Panc1 (cell line): ENCODE measurements around the gene SUPT6H. TPM values are rescaled to one million over a fixed set of nuclear protein-coding genes. Genes with fewer than 3 reads are reported as not detected.

ENCODE experiments used
- ATAC-seq: fragments of 200-7000 bp; cut with Tn5 transposase; 2 replicates; pipeline ENCODE4 v1.9.1; 2020; ENCODE audit warnings: mild to moderate bottlenecking, moderate library complexity
- BruUV-seq: library from RNA; stranded (reverse); fragments of 400-500 nt; replicated peaks from 2 replicates; lab custom pipeline; 2021; lab: Mats Ljungman, UMichigan
- CTCF ChIA-PET: fragments of 300-600 bp; sonication (Branson Sonifier 250); formaldehyde crosslinking; loops from one replicate; lab custom pipeline; 2022; ENCODE audit warnings: antibody characterized with exemption; lab: Charles Lee
- POLR2A ChIA-PET: fragments of 300-600 bp; sonication (Branson Sonifier 250); formaldehyde crosslinking; loops from one replicate; lab custom pipeline; 2022; ENCODE audit warnings: antibody characterized with exemption; lab: Charles Lee
- DNase-seq: peaks from one replicate; pipeline ENCODE4 v3.0.0-alpha.2; 2010; ENCODE audit warnings: low read depth, low spot score
- H3K27ac ChIP-seq: 2 replicates; pipeline ENCODE4 v1.5.1; 2011; ENCODE audit warnings: mild to moderate bottlenecking, low read length, inconsistent platforms
- H3K27me3 ChIP-seq: fragments of 200-500 bp; sonication (Bioruptor generic); 2 replicates; pipeline ENCODE4 v1.6.0; 2014; ENCODE audit warnings: low read length, inconsistent platforms; ENCODE audit not compliant: control insufficient read depth, insufficient read depth
- H3K36me3 ChIP-seq: fragments of 200-500 bp; sonication (Bioruptor generic); 2 replicates; pipeline ENCODE4 v1.5.1; 2014; ENCODE audit warnings: inconsistent platforms, mild to moderate bottlenecking, low read length, moderate library complexity; ENCODE audit not compliant: control insufficient read depth, insufficient read depth
- H3K4me1 ChIP-seq: 2 replicates; pipeline ENCODE4 v1.5.1; 2011; ENCODE audit warnings: inconsistent platforms, mild to moderate bottlenecking, low read length, moderate library complexity; ENCODE audit not compliant: control insufficient read depth, insufficient read depth
- H3K4me3 ChIP-seq, 2 experiments: 2 replicates each; pipeline ENCODE4 v1.5.1; 2011 to 2012; ENCODE audit warnings: low read depth in 2 of 2, low read length in 2 of 2, mild to moderate bottlenecking in 2 of 2, inconsistent platforms in 1 of 2, moderate library complexity in 1 of 2
- H3K9me3 ChIP-seq: fragments of 200-500 bp; sonication (Bioruptor generic); 2 replicates; pipeline ENCODE4 v1.5.1; 2014; ENCODE audit warnings: low read depth, mild to moderate bottlenecking, inconsistent platforms, low read length, moderate library complexity; ENCODE audit not compliant: control insufficient read depth, insufficient read depth
- POLR2AphosphoS5 ChIP-seq: IDR thresholded peaks from 2 replicates; pipeline ENCODE4 v1.6.1; 2012; ENCODE audit warnings: mild to moderate bottlenecking, low read depth, low read length, moderate library complexity
- SIN3A ChIP-seq: IDR thresholded peaks from 2 replicates; pipeline ENCODE4 v1.6.1; 2012; ENCODE audit warnings: low read depth, mild to moderate bottlenecking, low read length, moderate library complexity, borderline replicate concordance; ENCODE audit not compliant: insufficient read depth
- TCF7L2 ChIP-seq: IDR thresholded peaks from 2 replicates; pipeline ENCODE4 v1.6.1; 2011; ENCODE audit warnings: mild to moderate bottlenecking, low read depth, low read length, inconsistent platforms
- in situ Hi-C: cut with HindIII; loops from 2 replicates; pipeline ENCODE4 v1.10.0; 2016; ENCODE audit warnings: low sequenced_read_pairs, low pct_unique_long_range_greater_than_20kb
- intact Hi-C: fragments of 100-400 bp; cut with micrococcal nuclease; formaldehyde crosslinking; loops from one replicate; pipeline ENCODE4 v1.10.0; 2022; ENCODE audit not compliant: unreplicated experiment
- total RNA-seq: library from RNA; stranded (reverse); gene quantifications from one replicate; pipeline ENCODE4 v1.2.1, GENCODE V29; 2021; ENCODE audit not compliant: unreplicated experiment
- TF ChIP-seq, protein P1 (sequence below): fragments of 450-650 bp; IDR thresholded peaks from 2 replicates; pipeline ENCODE4 v1.5.1; 2017; ENCODE audit warnings: mild to moderate bottlenecking
- TF ChIP-seq, protein P2 (sequence below), 2 experiments: IDR thresholded peaks; 2 replicates each; pipeline ENCODE4 v1.6.1; 2011 to 2012; ENCODE audit warnings: low read depth in 2 of 2, control low read depth in 1 of 2, low read length in 1 of 2, mild to moderate bottlenecking in 1 of 2, moderate library complexity in 1 of 2; ENCODE audit not compliant: insufficient read depth in 1 of 2

Gene SUPT6H
- total RNA-seq, 1 experiment from 2014 or later: 108 TPM

DNA sequence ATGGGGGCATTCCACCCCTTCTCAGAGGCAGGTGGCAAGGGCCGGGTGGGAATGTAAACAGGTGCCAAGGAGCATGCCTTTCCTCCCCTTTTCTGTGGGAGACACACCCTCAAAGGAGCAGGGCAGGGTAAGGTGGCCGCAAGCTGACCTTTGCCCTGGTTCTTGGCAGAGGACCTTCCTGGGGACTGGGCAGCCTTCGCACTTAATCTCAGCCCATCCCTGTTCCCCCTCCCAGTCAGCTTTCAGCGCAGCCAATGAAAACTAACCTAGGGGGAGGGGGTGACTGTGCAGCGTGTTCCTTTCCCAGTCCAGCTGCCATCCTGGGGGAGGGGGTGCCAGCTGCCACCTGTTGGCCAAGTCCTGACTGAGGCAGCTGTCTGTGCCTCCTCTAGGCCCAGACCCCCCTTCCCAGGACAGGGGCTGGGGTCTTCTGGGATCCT lies 84.6 kb downstream of the SUPT6H start:
- in situ Hi-C loops (no loop called here), intact Hi-C loops (no loop called here)
- Histone ChIP-seq H3K4me3 (peak overlapping the region; percentile 89 to 99), H3K9me3 (no peaks in the 10 kb centered on the region), H3K27me3 (no peaks in the 10 kb centered on the region), H3K4me1 (peaks cover 60% of the 10 kb centered on the region), H3K36me3 (no peaks in the 10 kb centered on the region; the same call in none of the 2 replicates), H3K27ac (peak overlapping the region; percentile 99)
- DNase-seq (no peak), ATAC-seq (no peak)
- POLR2A ChIA-PET: interaction anchor here (0.6 to 1.0 kb wide), 3 partner anchors 18 to 154 kb away, joined by 3 to 14 read pairs (median 3); partner anchors contain the start of gene NEK8
- no peak for TF ChIP-seq POLR2AphosphoS5
- CTCF ChIA-PET: interaction anchor here (0.6 to 8.4 kb wide), 2 partner anchors 19 to 97 kb away, joined by 3 to 123 read pairs; partner anchors contain the start of genes NEK8 and TLCD1
- BruUV-seq: no TSS peak

DNA sequence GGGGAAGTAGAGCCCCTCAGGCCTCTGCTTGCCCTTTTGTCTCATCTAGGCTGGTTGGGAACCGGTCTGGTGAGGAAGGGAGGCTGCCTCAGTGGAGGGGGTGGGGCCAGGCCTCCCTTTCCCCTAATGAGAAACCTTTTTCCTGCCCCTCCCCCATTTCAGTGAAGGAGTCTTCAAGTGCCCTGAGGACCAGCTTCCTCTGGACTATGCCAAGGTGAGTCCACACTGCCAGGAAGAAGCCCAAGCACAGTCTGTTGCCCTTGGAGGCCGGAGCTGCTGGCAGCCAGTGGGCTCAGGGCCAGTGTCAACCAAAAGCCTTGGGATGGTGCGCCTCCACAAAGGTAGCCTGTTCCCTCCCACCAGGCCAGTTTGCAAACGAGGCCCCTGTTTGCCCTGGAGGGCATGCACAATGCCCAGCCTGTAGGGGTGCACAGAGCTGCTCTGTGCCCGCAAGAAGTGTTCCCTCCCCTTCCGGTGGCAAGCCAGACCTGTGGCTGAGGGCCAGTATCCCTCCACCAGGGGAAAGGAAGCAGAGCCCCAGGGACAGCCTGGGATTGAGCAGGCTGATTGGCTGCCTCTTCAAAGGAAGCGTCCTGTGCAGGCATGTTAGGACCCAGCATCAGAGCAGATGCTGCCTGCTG lies 85.2 kb downstream of the SUPT6H start:
- POLR2A ChIA-PET: interaction anchor here (0.6 to 1.1 kb wide), 3 partner anchors 18 to 104 kb away, joined by 3 to 6 read pairs (median 3); partner anchors contain the start of gene NEK8
- in situ Hi-C loops: no loop called here

More for the DNA sequence above, 85.2 kb downstream of the SUPT6H start:
- intact Hi-C loops: no loop called here
- ATAC-seq: no peak
- Histone ChIP-seq H3K27me3 (no peaks in the 10 kb centered on the region), H3K36me3 (no peaks in the 10 kb centered on the region; the same call in none of the 2 replicates), H3K9me3 (no peaks in the 10 kb centered on the region), H3K4me3 (peak overlapping the region; percentile 89 to 99; a peak in 3 of 4 replicates), H3K4me1 (peaks cover 60% of the 10 kb centered on the region), H3K27ac (peak overlapping the region; percentile 99)
- no TSS peak for BruUV-seq
- no peak for TF ChIP-seq POLR2AphosphoS5
- TF ChIP-seq SIN3A: no peak
- TF ChIP-seq, protein P1, sequence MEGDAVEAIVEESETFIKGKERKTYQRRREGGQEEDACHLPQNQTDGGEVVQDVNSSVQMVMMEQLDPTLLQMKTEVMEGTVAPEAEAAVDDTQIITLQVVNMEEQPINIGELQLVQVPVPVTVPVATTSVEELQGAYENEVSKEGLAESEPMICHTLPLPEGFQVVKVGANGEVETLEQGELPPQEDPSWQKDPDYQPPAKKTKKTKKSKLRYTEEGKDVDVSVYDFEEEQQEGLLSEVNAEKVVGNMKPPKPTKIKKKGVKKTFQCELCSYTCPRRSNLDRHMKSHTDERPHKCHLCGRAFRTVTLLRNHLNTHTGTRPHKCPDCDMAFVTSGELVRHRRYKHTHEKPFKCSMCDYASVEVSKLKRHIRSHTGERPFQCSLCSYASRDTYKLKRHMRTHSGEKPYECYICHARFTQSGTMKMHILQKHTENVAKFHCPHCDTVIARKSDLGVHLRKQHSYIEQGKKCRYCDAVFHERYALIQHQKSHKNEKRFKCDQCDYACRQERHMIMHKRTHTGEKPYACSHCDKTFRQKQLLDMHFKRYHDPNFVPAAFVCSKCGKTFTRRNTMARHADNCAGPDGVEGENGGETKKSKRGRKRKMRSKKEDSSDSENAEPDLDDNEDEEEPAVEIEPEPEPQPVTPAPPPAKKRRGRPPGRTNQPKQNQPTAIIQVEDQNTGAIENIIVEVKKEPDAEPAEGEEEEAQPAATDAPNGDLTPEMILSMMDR: no peak
- TF ChIP-seq TCF7L2: no peak
- TF ChIP-seq, protein P2, sequence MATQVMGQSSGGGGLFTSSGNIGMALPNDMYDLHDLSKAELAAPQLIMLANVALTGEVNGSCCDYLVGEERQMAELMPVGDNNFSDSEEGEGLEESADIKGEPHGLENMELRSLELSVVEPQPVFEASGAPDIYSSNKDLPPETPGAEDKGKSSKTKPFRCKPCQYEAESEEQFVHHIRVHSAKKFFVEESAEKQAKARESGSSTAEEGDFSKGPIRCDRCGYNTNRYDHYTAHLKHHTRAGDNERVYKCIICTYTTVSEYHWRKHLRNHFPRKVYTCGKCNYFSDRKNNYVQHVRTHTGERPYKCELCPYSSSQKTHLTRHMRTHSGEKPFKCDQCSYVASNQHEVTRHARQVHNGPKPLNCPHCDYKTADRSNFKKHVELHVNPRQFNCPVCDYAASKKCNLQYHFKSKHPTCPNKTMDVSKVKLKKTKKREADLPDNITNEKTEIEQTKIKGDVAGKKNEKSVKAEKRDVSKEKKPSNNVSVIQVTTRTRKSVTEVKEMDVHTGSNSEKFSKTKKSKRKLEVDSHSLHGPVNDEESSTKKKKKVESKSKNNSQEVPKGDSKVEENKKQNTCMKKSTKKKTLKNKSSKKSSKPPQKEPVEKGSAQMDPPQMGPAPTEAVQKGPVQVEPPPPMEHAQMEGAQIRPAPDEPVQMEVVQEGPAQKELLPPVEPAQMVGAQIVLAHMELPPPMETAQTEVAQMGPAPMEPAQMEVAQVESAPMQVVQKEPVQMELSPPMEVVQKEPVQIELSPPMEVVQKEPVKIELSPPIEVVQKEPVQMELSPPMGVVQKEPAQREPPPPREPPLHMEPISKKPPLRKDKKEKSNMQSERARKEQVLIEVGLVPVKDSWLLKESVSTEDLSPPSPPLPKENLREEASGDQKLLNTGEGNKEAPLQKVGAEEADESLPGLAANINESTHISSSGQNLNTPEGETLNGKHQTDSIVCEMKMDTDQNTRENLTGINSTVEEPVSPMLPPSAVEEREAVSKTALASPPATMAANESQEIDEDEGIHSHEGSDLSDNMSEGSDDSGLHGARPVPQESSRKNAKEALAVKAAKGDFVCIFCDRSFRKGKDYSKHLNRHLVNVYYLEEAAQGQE (IDR thresholded peaks at IDR 0.05; ENCODE audit: insufficient read depth in 1 of 2, low read depth in 2 of 2, low read length in 1 of 2): no peak
- CTCF ChIA-PET: interaction anchor here (0.6 to 8.4 kb wide), 2 partner anchors 19 to 96 kb away, joined by 3 to 123 read pairs; partner anchors contain the start of genes NEK8 and TLCD1
- DNase-seq: no peak
